Common myeloid progenitor, CD34-positive (primary cell): Measurements from ENCODE around the gene KIN. TPM values are rescaled to one million over a fixed set of nuclear protein-coding genes. Genes with fewer than 3 reads are reported as not detected.

Experiments
- CTCF ChIA-PET: fragments of 350-600 bp; sonication (Branson Sonifier 250); formaldehyde crosslinking; loops from one replicate; lab custom pipeline; 2021; ENCODE audit warnings: antibody characterized with exemption; lab: Charles Lee
- POLR2A ChIA-PET: fragments of 350-600 bp; sonication (Branson Sonifier 250); formaldehyde crosslinking; loops from one replicate; lab custom pipeline; 2021; ENCODE audit warnings: antibody characterized with exemption; lab: Charles Lee
- DNase-seq, 3 donors: peaks; one replicate each; pipeline versions ENCODE4 v3.0.0 to v3.0.0-alpha.2; 2013
- H3K27ac ChIP-seq, 2 experiments: 1 replicate in 1 of 2; 2 replicates in 1 of 2; pipeline ENCODE4 v1.7.0; 2013; ENCODE audit warnings: inconsistent platforms in 2 of 2, low read length in 2 of 2, mild to moderate bottlenecking in 2 of 2, low read depth in 1 of 2, moderate library complexity in 1 of 2; ENCODE audit not compliant: severe bottlenecking in 2 of 2, insufficient read depth in 1 of 2, poor library complexity in 1 of 2
- H3K27me3 ChIP-seq, 5 experiments: replicated peaks in 2 of 5; 1 replicate in 3 of 5; 2 replicates in 2 of 5; pipeline versions ENCODE4 v1.6.1 to v1.7.0; 2013; ENCODE audit warnings: low read length in 4 of 5, mild to moderate bottlenecking in 2 of 5, moderate library complexity in 2 of 5, inconsistent platforms in 1 of 5; ENCODE audit not compliant: insufficient read depth in 5 of 5, control insufficient read depth in 4 of 5
- H3K36me3 ChIP-seq, 4 experiments: 1 replicate in 2 of 4; 2 replicates in 2 of 4; pipeline versions ENCODE4 v1.6.1 to v1.7.0; 2013; ENCODE audit warnings: low read length in 3 of 4, control low read depth in 1 of 4, mild to moderate bottlenecking in 1 of 4; ENCODE audit not compliant: control insufficient read depth in 4 of 4, insufficient read depth in 4 of 4
- H3K4me1 ChIP-seq, 4 experiments: 1 replicate in 3 of 4; 2 replicates in 1 of 4; pipeline versions ENCODE4 v1.6.1 to v1.7.1; 2013; ENCODE audit warnings: low read length in 3 of 4, mild to moderate bottlenecking in 3 of 4, control low read depth in 1 of 4, inconsistent platforms in 1 of 4, moderate library complexity in 1 of 4; ENCODE audit not compliant: control insufficient read depth in 4 of 4, insufficient read depth in 4 of 4; ENCODE audit errors: control extremely low read depth in 1 of 4
- H3K4me3 ChIP-seq, 7 experiments: 1 replicate in 4 of 7; 2 replicates in 3 of 7; pipeline versions ENCODE4 v1.5.1 to v1.7.0; 2013; ENCODE audit warnings: mild to moderate bottlenecking in 7 of 7, low read length in 6 of 7, moderate library complexity in 6 of 7, inconsistent platforms in 2 of 7, low read depth in 2 of 7, control low read depth in 1 of 7; ENCODE audit not compliant: insufficient read depth in 4 of 7, control insufficient read depth in 1 of 7; ENCODE audit errors: extremely low read depth in 1 of 7
- H3K9me3 ChIP-seq, 5 experiments: 1 replicate in 4 of 5; 2 replicates in 1 of 5; pipeline versions ENCODE4 v1.6.1 to v1.7.1; 2013; ENCODE audit warnings: low read length in 4 of 5, mild to moderate bottlenecking in 2 of 5, inconsistent platforms in 1 of 5, low read depth in 1 of 5, moderate library complexity in 1 of 5; ENCODE audit not compliant: control insufficient read depth in 4 of 5, insufficient read depth in 2 of 5; ENCODE audit errors: control extremely low read depth in 1 of 5
- WGBS: methylation state at CpG from one replicate; pipeline ENCODE4 v1.1.5; 2013; ENCODE audit not compliant: insufficient coverage; 5-methylcytosine and 5-hydroxymethylcytosine counted together
- polyA plus RNA-seq: library from polyadenylated mRNA; unstranded; fragments of 120-200 nt; gene quantifications from one replicate; pipeline ENCODE4 v1.2.1, GENCODE V29; 2013

KIN gene, protein sequence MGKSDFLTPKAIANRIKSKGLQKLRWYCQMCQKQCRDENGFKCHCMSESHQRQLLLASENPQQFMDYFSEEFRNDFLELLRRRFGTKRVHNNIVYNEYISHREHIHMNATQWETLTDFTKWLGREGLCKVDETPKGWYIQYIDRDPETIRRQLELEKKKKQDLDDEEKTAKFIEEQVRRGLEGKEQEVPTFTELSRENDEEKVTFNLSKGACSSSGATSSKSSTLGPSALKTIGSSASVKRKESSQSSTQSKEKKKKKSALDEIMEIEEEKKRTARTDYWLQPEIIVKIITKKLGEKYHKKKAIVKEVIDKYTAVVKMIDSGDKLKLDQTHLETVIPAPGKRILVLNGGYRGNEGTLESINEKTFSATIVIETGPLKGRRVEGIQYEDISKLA
- 17.8 TPM for polyA plus RNA-seq

DNA sequence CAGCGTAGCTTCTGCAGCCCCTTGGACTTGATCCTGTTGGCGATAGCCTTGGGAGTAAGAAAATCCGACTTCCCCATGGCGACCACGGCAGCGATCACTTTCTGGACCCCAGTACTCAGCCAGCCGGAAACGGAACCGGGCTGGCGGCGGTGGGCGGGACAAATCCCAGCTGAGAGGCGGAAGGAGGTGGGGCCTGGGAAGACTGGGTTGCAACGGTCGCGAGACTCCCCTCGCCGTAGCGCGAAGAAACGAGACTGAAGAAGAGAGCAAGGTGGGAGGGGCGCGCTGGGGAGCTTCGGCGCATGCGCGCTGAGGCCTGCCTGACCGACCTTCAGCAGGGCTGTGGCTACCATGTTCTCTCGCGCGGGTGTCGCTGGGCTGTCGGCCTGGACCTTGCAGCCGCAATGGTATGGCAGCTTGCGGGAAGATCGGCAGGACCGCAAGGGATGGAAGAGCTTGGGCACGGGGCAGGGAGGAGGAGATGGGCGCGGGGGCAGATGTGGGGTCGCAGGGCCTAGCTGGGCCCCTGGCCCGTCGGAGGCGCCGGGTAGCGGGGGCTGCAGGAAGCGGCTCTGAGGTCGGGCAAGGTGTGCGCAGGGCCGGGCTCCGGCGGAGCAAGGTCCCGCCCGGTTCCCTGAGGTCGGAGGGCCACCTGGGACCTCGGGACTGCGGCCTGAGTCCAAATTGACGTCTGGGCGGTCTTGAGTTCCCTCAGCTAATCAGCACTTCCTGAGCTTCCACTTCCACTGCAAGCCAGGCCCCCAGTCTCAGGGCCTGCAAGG lies at the start of gene KIN, which contains the start of gene ATP5F1C:
Gene KIN, minus strand, starts transcription at position 137 of the 782 bp plus-strand sequence. Its CDS starts 60 bp downstream, at position 77.
Gene ATP5F1C, plus strand, starts transcription at position 321 of the 782 bp plus-strand sequence. Its CDS starts 31 bp downstream, at position 352.
- Histone ChIP-seq H3K27ac (peak within 1 kb of the TSS; percentile 79 to 92), H3K4me3 (peak within 1 kb of the TSS; percentile 74 to 100 (median 96)), H3K9me3 (no peaks in the 10 kb centered on the region), H3K36me3 (peaks cover 3 to 19% (median 15%) of the 10 kb centered on the region in 4 experiments), H3K4me1 (peaks cover 14 to 36% (median 30%) of the 10 kb centered on the region in 4 experiments), H3K27me3 (no peaks in the 10 kb centered on the region)
- WGBS, result 0% methylated on average over 59 of the region's 59 CpGs
- CTCF ChIA-PET, result interaction anchor here (0.9 to 3.5 kb wide), 5 partner anchors 12 to 34 kb away, joined by 3 to 24 read pairs (median 3); partner anchors contain the start of gene TAF3
- DNase-seq, result peak; percentile 96 to 97 (median 97)
- POLR2A ChIA-PET, result interaction anchor here (0.6 to 2.1 kb wide), 2 partner anchors 30 to 1552 kb away, joined by 7 to 17 read pairs; partner anchors contain the start of gene TAF3

DNA sequence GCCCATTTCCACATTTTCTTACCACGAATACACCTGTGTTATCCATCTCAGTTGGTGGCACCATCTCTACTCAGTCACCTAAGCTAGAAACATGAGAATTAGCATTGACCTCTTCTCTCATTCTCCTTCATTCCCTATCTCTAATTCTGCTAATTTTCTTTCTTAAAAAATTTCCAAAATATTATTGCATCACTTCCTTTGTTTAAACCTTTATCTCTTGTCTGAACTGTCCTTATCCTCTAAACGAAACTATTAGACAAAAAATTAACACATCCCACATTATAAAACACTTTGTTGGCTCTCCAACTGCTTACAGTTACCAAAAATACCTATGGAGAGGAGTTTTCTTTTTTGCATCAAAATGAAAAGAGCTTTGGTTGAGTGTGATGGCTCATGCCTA lies 48.8 kb upstream of the KIN start:
- H3K36me3 ChIP-seq, result peaks cover 0 to 18% (median 12%) of the 10 kb centered on the region in 4 experiments
- ChIA-PET CTCF (interaction anchor here (1.0 to 1.4 kb wide), 2 partner anchors 11 to 12 kb away, joined by 3 to 4 read pairs; no protein-coding TSS in a partner anchor), POLR2A (no interaction called here)
- DNase-seq, result no peak
- no peak overlapping the region for H3K27ac ChIP-seq
- no peaks in the 10 kb centered on the region for H3K9me3 ChIP-seq
- no peaks in the 10 kb centered on the region for H3K4me1 ChIP-seq
- H3K27me3 ChIP-seq, result no peaks in the 10 kb centered on the region
- 100% methylated on average over 1 of the region's 2 CpGs for WGBS
- no peak overlapping the region for H3K4me3 ChIP-seq

DNA sequence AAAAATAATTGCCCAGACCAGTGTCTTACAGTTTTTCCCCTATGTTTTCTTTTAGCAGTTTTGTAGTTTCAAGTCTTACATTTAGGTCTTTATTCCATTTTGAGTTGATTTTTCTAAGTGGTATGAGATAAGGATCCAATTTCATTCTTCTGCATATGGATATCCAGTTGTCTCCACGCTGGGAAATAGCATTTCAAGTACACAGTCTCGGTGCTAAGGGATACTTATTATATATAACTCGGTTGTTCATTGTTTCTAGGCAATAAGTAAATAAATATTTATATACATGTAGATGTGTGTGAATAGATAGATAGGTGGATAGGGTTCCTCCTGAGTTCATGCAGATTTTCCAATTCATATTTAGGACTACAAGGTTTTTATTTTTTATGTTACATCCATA lies 46.5 kb upstream of the KIN start:
- Histone ChIP-seq H3K27me3 (no peaks in the 10 kb centered on the region), H3K9me3 (no peaks in the 10 kb centered on the region), H3K27ac (no peak overlapping the region), H3K36me3 (peaks cover 0 to 13% (median 10%) of the 10 kb centered on the region in 4 experiments), H3K4me3 (no peak overlapping the region), H3K4me1 (no peaks in the 10 kb centered on the region)
- no CpG with 5 or more reads among the region's 3 CpGs for WGBS
- CTCF ChIA-PET, result no interaction called here
- no peak for DNase-seq
- POLR2A ChIA-PET, result no interaction called here

DNA sequence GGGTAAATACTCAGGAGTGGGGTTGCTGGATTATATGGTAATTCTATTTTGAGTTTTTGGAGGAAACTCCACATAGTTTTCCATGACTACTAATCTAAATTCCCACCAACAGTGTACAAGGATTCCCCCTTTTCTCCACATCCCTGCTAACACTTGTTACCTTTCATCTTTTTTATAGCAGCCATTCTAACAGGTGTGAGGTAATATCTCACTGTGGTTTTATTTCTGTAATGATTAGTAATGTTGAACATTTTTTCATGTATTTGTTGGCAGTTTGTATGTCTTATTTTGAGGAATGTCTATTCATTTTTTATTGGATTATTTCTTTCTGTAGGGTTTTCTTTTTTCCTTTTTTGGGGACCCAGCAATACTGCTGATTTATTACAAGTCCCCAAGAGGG lies 45.4 kb upstream of the KIN start:
- no peaks in the 10 kb centered on the region for H3K4me1 ChIP-seq
- H3K27ac ChIP-seq, result no peak overlapping the region
- H3K27me3 ChIP-seq, result no peaks in the 10 kb centered on the region
- POLR2A ChIA-PET, result no interaction called here
- DNase-seq, result no peak
- no peak overlapping the region for H3K4me3 ChIP-seq
- H3K9me3 ChIP-seq, result no peaks in the 10 kb centered on the region
- peaks cover 0 to 12% (median 9%) of the 10 kb centered on the region in 4 experiments for H3K36me3 ChIP-seq
- CTCF ChIA-PET, result no interaction called here

DNA sequence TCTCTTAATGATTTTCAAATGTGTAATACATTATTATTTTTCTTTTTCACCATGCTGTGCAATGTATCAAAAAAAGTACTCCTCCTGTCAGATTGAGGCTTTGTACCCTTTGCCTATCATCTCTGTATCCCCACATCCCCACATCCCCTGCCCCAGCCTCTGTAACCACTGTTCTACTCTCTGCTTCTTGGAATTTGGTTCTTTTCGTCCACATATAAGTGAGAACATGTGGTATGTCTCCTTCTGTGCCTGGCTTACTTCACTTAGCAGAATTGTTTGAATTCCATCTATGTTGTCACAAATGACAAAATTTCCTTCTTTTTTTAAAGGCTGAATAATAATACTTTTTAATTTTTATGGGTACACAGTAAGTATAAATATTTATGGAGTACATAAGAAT lies 44.3 kb upstream of the KIN start:
- no peak for DNase-seq
- Histone ChIP-seq H3K4me3 (no peak overlapping the region), H3K9me3 (no peaks in the 10 kb centered on the region), H3K27me3 (no peaks in the 10 kb centered on the region), H3K36me3 (peaks cover 0 to 10% (median 7%) of the 10 kb centered on the region in 4 experiments), H3K27ac (no peak overlapping the region), H3K4me1 (no peaks in the 10 kb centered on the region)
- ChIA-PET CTCF (interaction anchor here (1.2 kb wide), 1 partner anchor 76 kb away, joined by 3 read pairs; no protein-coding TSS in a partner anchor), POLR2A (no interaction called here)
- no CpG with 5 or more reads among the region's 1 CpG for WGBS

DNA sequence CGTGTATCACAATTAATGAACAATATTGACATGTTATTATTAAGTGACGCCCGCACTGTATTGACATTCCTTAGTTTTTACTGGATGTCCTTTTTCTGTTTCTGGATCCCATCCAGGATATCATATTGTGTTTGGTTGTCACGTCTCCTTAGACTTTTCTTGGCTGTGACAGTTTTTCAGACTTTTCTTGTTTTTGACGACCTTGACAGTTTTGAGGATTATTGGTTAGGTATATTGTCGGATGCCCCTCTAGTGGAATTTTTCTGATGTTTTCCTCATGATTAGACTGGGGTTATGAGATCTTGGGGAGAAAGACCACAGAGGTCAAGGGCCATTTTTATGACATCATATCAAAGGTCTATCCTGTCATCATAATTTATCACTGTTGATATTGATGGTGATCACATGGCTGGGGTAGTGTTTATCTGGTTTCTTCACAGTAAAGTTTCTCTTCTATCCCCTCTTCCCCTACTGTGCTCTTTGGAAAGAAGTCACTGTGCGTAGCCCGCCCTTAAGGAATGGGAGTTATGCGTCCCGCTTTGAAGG lies 41.6 kb upstream of the KIN start:
- H3K36me3 ChIP-seq, result peaks cover 6 to 28% (median 16%) of the 10 kb centered on the region in 4 experiments
- H3K4me1 ChIP-seq, result no peaks in the 10 kb centered on the region
- no peak for DNase-seq
- H3K27ac ChIP-seq, result no peak overlapping the region
- CTCF ChIA-PET, result no interaction called here
- no peaks in the 10 kb centered on the region for H3K27me3 ChIP-seq
- H3K4me3 ChIP-seq, result no peak overlapping the region
- WGBS, result 100% methylated on average over 2 of the region's 10 CpGs
- no peaks in the 10 kb centered on the region for H3K9me3 ChIP-seq
- POLR2A ChIA-PET, result no interaction called here
